ENCODE data around the gene NWD2. TPM values are rescaled to one million over a fixed set of nuclear protein-coding genes. Genes with fewer than 3 reads are reported as not detected.
"Not testable (repeated sequence)": the region's sequence is repeated elsewhere in the genome, so short reads cannot be mapped to it uniquely, and the experiment has no call there.

Gene NWD2
- total RNA-seq, 2 donors from 2014 or later, result 0.07 to 0.08 TPM

DNA sequence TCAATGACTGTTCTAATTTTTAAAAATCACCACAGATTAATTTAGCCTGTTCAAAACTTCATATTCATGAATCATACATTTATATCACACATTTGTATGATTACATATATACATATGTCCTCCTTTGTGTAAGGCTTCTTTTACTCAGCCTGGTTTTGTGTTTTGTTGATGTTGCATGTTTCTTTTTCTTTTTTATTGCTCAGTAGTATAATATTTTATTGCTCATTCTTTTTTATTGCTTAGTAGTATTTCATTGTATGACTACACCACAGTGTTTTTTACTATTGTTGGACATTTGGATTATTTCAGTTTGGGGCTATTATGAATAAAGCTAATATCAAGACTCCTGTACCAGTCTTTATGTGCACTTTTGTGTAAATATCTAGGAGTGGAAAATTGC is 243.1 kb downstream of the NWD2 start:
- no peak overlapping the region for H3K4me3 ChIP-seq
- H3K4me1 ChIP-seq, result no peaks in the 10 kb centered on the region
- no peaks in the 10 kb centered on the region for H3K9me3 ChIP-seq
- DNase-seq (ENCODE audit: low spot score), result no peak
- no peaks in the 10 kb centered on the region for H3K36me3 ChIP-seq
- H3K27me3 ChIP-seq, result no peaks in the 10 kb centered on the region
- TF ChIP-seq CTCF (IDR thresholded peaks at IDR 0.05), result no peak
- H3K27ac ChIP-seq, result no peak overlapping the region

DNA sequence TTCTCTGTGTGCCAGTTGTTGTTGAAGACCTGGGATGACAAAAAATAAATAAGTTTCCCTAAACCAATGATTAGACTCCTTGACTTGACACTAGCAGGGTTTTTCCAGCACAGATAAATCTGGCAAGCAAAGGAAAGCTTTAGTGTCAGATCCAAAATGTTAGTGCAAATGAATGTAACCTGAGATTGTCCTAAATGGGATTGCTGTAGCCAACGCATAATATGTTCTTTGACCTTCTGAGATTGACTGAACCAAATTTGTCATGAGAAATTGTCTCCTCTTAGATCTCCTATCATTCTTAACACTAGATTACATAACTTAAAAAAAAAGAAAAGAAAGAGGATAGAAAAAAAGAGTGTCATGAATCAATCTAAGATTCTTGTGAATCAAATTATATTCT is 245.2 kb downstream of the NWD2 start:
- Histone ChIP-seq H3K4me1 (no peaks in the 10 kb centered on the region), H3K27me3 (no peaks in the 10 kb centered on the region), H3K27ac (no peak overlapping the region), H3K9me3 (no peaks in the 10 kb centered on the region), H3K36me3 (no peaks in the 10 kb centered on the region), H3K4me3 (no peak overlapping the region)
- TF ChIP-seq CTCF (IDR thresholded peaks at IDR 0.05), result no peak
- no peak for DNase-seq (ENCODE audit: low spot score)

DNA sequence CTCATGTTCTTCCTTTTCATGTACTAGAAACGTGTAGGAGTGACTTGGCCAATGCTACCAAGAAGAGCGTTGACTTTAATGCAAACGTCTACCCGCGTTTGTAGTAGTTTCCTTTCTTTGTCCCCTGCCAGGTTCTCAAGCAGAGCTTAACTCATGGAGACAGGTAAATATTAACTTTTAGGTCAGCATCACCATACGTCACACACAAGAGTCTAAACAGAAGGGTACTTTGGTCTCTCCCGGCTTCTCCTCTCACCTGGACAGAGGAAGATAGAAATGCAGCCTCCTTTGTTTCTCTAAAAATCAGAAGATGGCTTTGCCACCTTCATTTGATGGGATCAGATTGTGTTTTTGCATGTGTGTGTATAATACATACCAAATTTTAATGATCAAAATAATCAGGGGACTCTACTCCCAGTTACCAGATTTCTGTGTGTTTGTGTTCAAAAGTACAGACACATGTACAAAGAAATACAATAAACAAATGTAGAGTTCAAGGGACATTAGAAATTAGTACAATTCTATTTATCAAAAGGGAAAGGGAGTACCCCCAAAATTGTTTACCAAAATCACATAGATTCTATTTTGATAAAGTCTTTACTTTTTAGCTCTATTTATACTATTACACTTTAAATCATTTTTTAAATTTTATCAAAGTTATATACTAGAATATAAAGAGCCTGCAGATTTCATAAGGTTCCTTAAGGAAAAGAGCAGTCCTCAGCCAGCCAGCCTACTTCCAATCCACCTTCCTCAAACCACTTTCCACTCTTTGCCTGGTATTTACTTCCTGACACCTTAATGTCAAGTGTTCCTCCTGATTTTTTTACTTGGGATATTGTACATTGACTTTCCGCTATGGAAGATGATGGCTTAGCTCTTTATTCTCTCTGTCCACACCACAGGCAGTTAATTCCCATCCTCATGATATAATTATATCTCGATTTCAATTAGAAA is 246.1 kb downstream of the NWD2 start:
- Histone ChIP-seq H3K36me3 (no peaks in the 10 kb centered on the region), H3K27me3 (no peaks in the 10 kb centered on the region), H3K27ac (no peak overlapping the region), H3K9me3 (peaks cover 0 to 6% of the 10 kb centered on the region in 2 donors), H3K4me1 (no peaks in the 10 kb centered on the region), H3K4me3 (no peak overlapping the region)
- TF ChIP-seq CTCF (IDR thresholded peaks at IDR 0.05), result no peak
- DNase-seq (ENCODE audit: low spot score), result no peak

GRCh38 chr4:37495353-37495752 is 250.8 kb downstream of the NWD2 start:
- not testable (repeated sequence) for H3K36me3 ChIP-seq; H3K27me3 ChIP-seq; H3K9me3 ChIP-seq; H3K4me3 ChIP-seq; DNase-seq (ENCODE audit: low spot score); H3K27ac ChIP-seq; H3K4me1 ChIP-seq

Small RNAs within 50 kb of the gene (microRNA-seq; reads per million reads assigned to microRNA genes)
- 0 reads per million in 2 donors for gene MIR4801 (ENCODE audit: borderline number of aligned reads in 2 of 2, borderline replicate concordance in 1 of 2)
